ENCODE data around the gene DOCK1.
"Not testable (repeated sequence)": the region's sequence is repeated elsewhere in the genome, so short reads cannot be mapped to it uniquely, and the experiment has no call there.

DOCK1 gene

DNA sequence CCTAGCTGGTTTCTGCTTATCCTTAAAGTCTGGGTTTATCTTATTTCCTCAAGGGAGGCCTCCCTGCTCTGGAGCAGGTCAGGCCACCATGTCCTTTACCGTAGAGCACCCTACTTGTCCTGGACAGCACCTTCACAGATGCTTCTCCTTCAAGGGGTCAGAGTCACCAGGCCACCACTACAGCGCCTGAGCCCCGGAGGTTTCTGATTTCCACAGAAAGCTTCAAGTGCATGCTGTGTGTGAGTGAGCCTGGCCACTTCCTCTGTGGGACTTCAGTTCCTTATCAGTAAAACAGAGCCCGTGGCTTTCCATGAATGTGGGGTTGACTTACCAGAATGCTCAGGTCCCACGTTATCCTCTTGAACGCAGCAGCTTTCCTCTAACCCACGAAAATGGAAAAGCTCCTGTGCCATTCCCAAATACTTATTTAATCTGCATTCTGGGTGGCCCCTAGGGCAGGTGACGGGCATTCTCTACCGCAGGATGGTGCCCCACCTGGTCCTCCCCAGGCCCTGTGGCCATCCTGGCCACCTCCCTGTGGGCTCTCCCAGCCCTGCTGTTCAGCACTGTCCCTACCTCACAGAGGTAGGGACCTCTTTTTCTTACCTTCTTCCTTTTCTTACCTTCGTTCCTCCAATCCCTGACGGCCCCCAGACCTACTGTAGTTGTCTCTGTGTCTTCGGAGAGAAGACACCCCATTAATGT, 1.4 kb upstream of the DOCK1 start:
- DNase-seq (ENCODE audit: low read depth in 2 of 2), result no peak

GRCh38 chr10:126904516-126904817, 761 bp upstream of the DOCK1 start:
- DNase-seq (ENCODE audit: low read depth in 2 of 2), result no peak

DNA sequence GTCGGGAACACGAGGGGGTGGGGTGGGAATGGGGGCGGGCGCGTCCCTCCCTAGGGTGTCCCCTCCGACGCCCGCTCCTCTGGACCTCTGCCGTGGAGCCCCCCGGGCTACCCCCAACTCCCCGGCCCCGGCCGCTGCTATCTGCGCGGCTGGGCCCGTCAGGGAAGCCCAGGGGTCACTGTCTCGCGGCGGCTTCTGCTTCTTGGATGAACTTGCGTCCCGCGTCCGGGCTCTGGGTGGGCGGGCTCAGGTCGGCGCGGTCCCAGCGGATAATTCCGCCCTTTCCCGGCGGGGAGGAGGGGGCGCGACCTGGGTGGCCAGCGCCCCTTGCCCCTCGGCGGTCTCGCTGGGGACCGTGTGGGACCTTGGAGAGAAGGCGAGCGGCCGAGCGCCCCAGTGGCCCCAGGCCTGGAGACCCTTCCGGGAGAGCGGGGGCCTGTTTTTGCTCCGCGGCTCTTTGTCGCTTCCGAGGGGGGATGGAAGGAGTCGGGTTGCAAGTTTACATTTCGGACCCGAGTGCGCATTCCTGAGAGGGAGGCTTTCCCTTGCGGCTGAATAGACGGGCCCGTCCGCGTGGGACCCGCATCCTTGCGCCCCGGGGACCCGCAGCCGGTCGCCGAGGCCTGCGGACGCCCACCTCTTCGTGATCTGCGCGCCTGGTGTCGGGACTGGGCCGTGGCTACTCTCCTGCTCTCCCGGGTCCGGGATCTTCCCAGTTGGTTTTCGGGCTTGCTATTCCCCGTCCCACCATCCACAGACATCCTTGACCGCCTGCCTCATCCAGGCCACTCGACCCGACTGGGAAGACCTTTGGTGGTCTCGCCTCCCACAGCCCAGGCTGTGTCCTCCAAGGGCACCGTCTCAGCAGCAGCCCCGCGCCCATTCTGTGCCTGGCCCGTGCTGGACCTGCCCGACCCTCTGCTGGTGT, 812 bp downstream of the DOCK1 start:
- DNase-seq (ENCODE audit: low read depth in 2 of 2), result no peak

- DNase-seq (ENCODE audit: low read depth in 2 of 2), result no peak
These were observed 1.6 kb downstream of the DOCK1 start for GRCh38 chr10:126906704-126907422.

DNA sequence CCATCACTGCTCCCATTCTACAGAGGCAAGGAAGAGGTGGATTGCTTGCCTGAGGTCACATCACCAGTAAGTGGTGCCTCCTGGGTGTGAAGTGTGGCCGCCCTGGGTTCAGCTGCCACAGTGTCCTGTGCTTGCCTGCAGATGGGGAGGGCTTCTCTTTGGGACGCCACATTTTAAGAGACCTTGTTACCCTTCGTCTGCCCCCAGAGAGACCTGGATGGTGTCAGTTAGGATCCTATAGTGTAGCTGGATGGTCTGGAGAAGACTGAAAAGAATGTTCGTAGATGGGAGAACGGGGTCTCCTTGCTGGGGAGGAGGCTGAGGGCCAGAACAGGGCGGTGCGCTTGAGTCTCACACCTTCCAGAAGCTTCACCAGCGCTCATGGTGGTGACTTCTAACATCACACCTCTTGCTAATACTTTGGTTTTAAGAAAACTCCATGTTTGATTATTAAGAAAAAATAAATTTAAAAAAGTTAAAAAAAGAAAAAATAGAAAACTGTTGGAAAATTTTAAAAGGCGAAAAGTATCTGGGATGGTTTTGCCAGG, 2.3 kb downstream of the DOCK1 start:
- DNase-seq (ENCODE audit: low read depth in 2 of 2), result no peak

DNA sequence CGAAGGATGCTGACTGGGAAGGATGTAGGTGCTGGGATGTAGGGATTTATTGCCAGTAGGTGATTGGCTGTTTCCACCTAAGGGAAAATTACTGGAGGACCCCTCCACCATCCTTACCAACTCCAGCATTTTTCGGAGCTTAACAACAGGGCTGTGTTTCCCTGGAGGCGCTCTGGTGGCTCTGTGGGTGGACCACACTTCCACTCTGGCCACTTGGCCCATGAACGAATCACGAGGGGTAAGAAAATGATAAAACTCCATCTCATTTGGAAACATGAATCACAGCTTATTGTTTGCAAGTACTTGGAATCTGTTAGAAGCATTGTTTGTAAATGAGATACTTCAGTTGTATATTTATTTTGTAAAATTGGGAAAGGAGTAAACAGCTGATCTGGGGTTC, 3.0 kb downstream of the DOCK1 start:
- no peak for DNase-seq (ENCODE audit: low read depth in 2 of 2)

DNA sequence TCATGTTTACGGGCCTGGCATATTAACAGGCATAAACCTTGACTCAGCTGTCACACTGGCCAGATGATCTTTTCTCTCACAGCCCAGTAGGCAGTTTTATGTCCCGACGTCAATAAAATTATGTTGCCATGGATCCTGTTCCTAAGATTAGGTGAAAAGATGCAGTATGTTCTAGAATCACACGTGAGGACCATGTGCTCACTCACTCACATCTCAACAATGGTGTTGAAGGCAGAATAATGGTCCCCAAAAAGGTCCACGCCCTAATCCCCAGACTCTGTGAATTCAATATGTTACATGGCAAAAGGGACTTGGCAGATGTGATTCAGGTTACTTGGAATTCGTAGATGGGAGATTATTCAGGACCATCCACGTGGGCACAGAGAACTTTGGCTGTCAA, 3.5 kb downstream of the DOCK1 start:
- no peak for DNase-seq (ENCODE audit: low read depth in 2 of 2)

GRCh38 chr10:126909147-126909546, 3.9 kb downstream of the DOCK1 start:
- DNase-seq (ENCODE audit: low read depth in 2 of 2), result no peak

DNA sequence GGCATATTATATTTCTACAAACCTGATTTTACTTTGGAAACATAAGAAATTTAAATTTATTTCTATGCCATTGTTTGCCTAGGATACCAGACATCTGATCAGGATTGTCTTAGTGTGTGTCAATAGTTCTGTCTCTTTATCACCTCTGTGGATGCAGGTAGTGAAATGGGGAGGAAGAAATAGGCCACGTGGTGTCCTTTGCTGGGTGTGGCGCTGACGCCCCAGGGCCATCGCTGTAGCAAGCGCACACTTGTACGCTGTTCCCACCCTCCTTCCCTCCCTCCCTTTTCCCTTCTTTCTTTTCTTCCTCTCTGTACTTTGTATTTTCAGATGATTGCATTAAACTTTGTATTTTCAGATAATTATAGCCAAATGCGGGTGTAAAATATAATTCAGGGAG, 5.0 kb downstream of the DOCK1 start:
- no peak for DNase-seq (ENCODE audit: low read depth in 2 of 2)

GRCh38 chr10:126910798-126911197, 5.6 kb downstream of the DOCK1 start:
- no peak for DNase-seq (ENCODE audit: low read depth in 2 of 2)

DNA sequence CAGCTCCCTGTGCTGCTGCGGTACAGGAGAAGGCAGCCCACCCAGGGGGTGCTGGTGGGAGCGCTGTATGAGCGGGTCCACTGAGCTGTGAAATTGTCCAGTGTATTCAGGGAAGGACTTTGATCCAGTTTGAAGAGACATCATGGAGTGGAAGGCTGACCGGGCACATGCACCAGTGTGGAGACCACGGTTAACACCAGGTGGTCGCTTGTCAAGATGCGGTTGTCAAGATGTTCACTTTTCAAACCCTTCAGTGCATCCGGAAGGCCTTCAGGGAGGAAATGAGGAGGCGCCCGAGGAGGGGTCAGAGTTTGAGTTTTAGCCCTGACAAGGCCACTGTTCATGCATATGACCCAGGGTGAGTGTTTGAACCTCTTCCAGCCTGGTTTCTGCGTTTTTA, 6.1 kb downstream of the DOCK1 start:
- no peak for DNase-seq (ENCODE audit: low read depth in 2 of 2)

DNA sequence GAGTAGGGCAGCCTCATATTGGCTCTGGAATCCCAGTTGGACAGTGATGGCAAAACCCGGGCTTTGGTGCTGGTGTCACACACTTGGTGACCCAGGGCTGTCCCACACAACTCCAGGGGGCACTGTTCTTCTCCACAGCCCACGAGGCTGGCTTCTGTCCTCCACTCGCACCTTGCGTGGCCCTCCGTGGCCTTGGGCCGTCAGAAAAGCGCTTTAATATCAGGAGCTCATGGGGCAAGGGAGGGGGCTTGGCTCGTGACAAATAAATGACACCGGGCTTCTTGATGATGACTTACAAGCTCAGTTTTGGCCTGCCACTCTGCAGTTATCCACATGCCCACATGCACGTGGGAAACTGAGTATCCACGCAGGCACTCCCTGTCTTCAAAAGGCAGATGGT, 8.1 kb downstream of the DOCK1 start:
- no peak for DNase-seq (ENCODE audit: low read depth in 2 of 2)

- DNase-seq (ENCODE audit: low read depth in 2 of 2), result no peak
These were observed 9.3 kb downstream of the DOCK1 start for GRCh38 chr10:126914561-126914960.

DNA sequence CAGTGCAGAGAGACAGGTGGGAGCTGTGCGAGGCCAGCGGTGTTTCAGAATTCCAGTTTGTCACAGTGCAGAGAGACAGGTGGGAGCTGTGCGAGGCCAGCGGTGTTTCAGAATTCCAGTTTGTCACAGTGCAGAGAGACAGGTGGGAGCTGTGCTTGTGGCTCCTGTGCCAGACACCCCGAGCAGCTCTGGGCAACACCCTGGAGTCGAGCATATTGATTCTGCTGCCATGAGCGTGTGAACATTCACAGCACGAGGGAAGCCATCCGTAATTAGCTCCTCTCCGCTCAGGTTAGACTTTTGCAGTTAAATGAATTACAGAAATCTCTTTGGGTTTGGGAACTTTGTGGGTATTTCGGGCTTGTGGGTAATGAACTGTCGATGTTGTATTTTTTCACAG, 11.7 kb downstream of the DOCK1 start:
- DNase-seq (ENCODE audit: low read depth in 2 of 2), result not testable (repeated sequence)

DNA sequence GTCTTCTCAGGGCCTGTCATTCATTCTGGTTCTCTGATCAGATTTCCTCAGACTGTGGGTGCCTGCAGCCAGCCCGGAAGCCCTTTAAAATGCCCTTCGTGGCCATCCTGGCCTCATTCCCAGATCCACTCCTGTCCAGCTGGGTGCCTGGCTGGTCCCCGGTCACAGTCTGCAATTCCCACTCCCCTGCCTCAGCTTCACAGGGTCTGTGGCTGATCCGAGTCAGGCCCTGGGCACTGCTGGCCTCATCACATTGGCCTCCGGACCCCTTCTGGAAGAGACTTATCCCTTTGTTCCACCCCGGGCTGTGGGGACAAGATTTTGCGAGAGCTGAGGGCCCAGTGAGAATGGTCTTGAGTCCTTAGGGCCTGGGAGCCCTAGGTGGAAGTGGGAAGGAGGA, 12.1 kb downstream of the DOCK1 start:
- no peak for DNase-seq (ENCODE audit: low read depth in 2 of 2)

GRCh38 chr10:126917975-126918908, 13.0 kb downstream of the DOCK1 start:
- DNase-seq (ENCODE audit: low read depth in 2 of 2), result no peak

DNA sequence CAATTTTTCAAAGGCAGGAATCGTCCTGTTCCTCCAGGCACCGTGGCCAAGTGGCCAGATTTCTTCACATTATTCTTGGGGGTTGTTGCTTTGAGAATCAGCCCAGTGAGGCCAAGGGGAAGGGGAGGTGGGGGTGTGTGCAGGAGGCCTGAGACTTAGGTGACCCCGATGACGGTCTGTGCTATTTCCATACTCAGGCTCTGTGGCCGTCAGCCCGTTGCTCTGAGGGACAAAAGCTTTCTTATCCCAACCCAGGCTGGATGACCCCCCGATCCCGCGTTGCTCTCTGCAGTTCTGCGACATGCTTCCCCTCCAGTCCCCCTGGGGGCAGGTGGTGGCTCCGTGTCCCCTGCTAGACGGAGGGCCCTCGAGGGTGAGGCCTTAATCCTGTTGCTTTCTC, 14.2 kb downstream of the DOCK1 start:
- no peak for DNase-seq (ENCODE audit: low read depth in 2 of 2)

DNA sequence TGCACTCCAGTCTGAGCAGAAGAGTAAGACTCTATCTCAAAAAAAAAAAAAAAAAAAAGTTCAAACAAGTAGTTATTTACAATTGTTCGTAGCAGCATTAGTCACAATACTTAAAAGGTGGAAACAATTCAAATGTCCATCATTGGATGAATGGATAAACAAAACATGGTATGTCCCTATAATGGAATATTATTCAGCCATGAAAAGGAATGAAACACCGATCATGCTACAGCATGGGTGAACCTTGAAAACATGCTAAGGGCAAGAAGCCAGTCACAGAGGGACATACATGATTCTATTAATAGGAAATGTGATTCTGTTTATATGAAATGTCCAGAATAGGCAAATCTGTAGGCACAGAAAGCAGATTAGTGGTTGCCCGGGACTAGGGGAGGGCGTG, 15.9 kb downstream of the DOCK1 start:
- no peak for DNase-seq (ENCODE audit: low read depth in 2 of 2)

- no peak for DNase-seq (ENCODE audit: low read depth in 2 of 2)
These were observed 16.8 kb downstream of the DOCK1 start for GRCh38 chr10:126921974-126922525.

- no peak for DNase-seq (ENCODE audit: low read depth in 2 of 2)
These were observed 19.1 kb downstream of the DOCK1 start for GRCh38 chr10:126924180-126924914.
